GM18907 (cell line): ENCODE results near the gene SPATA17.

Experiments used
- ATAC-seq: cut with Tn5 transposase; IDR thresholded peaks from one replicate; pipeline ENCODE4 v1.9.1; 2021; ENCODE audit warnings: mild to moderate bottlenecking, moderate library complexity; ENCODE audit not compliant: unreplicated experiment

SPATA17 gene

DNA sequence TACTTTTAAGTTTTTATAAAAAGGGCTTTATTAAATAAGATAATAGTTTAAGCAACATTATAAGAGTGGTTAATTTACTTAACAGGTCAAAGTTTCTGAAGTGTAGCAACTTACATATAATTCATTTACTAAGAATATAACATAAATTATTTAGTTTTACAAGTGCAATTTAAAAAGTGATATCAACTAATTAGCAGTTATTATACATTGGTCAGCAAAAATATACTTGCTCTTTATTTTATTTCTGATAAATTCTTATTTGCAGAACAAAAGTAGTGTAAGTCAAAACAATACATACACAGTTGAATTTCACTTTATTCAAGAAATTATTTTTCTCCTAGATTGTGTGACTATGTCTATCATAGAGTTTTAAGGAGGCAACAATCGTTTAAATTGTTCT is 215.6 kb downstream of the SPATA17 start:
- ATAC-seq, result no peak

DNA sequence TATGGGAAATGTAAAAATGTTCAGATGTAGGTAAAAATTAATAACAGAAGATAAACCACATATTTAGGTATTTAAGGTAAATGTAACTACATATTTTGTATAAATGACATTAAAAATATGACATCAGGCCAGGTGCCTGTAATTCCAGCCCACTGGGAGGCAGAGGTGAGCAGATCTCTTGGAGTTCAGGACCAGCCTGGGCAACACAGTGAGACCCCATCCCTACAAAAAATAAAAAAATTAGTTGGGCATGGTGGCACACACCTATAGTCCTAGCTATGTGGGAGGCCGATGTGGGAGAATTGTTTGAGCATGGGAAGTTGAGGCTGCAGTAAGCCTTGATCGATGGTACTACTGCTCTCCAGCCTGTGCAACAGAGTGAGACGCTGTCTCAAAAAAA is 216.5 kb downstream of the SPATA17 start:
- ATAC-seq, result no peak

DNA sequence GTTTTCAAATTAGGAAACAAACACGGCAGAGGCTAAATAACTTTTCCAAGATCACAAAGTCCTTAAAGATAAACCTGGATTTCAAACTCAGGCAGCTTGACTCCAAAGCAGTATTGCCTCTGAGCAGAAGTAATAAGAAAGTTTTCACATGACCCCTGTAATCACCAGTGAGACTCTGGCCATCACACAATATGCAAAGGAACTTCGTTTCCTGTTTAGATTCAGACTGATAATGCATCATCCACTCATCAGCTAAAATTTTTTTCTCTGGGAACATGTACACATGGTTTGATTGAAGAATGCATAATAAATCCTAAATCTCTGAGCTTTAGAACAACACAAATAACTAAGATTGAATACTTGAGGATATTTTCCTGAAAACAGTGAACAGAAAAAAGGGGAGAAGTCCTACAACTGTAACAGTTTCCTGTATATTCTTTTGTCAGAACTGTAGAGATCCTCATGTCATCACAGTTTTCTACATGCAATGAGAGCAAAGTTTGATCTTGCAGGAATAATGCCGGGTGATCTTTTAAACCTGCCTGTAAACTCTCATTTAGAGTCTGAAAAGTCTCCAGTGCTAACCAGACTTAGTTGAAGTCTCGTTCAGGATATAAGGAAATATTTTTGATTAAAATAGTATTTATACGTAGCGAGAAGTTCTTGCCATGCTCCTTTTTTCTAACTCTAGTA is 225.3 kb downstream of the SPATA17 start:
- ATAC-seq, result no peak

DNA sequence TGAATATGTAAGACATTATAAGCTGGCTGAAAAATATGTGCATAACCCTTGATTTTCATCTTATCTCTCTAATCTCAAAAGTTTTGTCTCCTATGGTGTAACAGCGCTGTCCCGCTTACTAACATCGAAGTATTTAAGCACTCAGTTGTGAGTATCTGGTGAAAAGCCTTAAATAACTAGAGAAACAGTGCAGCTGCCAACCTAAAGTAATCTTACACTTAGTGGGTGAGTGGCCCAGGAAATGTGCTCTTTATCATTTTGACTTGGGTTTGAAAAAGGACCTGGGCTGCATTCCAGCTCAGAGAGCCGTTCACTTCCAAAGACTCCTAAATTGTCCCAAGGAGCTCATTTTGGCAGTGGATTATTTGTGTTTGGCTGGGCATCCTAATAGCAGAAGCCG is 225.9 kb downstream of the SPATA17 start:
- ATAC-seq, result no peak

DNA sequence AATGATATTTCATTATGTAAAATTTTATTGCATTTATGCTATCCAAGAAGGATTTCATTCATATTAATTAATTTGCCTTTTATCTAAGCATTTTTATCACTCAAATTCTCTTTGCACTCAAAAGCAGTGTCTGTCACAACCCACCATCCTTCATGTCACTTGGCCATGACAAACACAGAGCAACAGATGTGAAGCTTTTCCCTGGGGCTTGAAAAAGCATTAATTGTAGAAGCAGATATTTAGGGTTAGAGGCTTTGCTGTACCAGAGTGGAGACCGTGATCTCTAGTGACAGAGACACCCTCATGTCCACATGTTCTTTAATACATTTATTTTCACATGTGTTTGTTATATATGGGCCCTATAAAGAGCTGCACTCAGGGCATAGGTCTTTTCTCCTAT is 230.5 kb downstream of the SPATA17 start:
- ATAC-seq, result no peak

DNA sequence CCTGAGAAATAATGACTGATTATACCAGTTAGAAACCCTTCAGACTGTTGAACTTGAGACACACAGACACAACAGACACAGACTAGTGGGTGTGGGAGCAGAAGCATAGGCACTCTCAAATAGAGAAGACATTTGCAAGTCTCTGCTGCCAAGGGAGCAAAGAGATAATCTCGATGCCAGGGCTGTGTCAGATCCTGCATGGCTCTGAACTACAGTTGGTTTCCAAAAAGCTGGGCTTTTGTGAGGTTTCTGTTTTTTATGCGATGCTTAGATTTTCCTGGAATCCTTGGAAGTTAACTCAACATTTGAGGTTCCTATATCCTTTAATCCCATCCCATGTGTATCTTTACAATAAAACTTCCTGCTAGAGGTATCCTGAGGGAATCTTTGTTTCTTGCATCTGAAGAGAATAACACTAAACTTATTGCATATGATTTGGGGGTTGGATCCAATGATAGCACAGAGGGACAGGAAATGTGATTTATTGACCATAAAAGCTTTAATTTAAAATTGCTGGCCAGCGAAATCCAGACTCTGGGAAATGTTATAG is 236.4 kb downstream of the SPATA17 start:
- no peak for ATAC-seq

DNA sequence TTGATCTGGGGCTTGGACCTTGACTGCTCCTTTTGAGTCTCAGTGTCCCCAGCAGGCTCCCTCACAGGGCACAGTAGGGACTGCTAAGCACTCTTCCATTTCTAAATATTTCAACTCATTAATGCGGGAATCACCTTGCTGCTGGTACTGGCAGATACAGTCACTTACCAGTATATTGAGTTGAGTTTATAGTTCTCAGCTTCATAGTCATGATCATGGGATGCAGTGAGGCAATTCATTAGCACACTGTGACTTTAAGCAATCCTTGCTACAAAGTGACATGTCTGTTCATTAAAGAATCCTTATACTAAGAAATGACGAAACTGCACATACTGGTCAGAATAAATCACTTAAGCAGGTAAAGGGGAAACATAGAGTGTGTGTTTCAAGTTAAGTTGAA is 240.8 kb downstream of the SPATA17 start:
- no peak for ATAC-seq

DNA sequence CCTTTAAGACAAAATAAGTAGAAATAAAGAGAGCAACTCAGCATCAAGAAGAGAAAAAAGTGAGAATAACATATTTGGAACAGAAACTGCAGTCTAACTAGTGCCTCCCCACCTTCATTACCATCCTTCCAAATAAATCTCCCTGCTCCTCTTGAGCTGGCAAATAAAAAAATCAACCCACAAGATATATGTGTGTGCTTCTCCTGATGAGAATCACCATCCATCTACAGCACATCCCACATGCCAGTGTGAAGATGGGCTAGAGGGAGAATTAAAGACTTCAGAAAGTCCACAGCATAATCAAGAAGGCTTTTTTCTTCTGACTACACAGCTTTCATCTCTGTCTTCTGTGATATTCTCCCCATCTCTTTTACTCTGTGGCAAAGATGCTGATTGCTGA is 244.1 kb downstream of the SPATA17 start:
- ATAC-seq, result no peak

DNA sequence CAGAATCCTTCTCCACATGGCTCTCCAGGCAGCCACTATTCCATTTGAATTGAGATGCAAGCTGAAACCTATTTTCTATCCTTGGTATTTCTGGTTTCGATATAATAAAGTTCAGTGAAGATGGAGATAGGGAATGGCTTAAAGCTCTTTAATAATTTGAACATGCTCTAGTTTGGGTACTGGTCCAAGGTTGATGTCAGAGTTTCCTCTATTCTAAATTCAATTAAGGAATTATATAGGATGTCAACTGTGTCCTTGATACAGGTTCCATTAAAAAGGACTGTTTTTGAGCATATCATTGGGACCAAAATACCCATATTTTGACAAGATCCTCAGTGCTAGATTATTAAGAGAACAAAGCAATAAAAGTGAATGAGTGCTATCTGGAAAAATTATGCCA is 245.3 kb downstream of the SPATA17 start:
- no peak for ATAC-seq

DNA sequence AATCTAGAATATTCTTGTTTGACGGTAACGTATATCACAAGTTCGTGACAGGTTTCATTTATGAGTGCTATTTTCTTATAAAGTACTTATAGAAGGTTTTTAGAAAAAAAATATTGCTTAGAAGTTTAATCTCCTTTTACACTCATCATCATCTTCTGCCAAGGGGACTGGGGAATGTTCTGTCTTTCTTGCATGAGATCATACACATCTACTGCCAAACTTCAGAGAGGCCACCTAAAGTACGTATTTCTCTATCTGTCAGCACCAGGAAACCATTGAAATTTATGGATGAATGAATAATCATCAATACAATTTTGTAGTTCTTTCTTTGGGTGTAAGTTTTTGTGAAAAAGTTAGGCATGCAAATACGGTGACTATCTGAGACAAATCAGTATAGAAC is 245.8 kb downstream of the SPATA17 start:
- no peak for ATAC-seq

DNA sequence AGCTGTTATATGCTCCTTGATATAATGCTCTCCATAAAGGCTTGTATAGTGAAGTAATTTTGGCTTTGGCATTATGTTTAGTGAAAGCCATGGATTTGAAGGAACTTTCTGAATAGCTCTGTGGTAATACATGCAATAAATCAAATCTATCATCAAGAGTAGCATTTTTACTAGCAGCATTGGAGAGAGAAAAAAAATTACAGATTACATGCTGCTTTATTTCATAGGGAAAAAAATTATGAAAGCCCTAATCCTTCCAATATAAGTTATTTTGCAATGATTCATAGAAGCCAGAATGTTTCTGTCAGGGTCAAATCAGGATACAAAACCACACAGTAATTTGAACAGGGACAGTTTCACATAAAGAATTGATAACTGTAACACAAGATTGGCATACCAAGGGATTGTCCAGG is 250.0 kb downstream of the SPATA17 start:
- ATAC-seq, result no peak

DNA sequence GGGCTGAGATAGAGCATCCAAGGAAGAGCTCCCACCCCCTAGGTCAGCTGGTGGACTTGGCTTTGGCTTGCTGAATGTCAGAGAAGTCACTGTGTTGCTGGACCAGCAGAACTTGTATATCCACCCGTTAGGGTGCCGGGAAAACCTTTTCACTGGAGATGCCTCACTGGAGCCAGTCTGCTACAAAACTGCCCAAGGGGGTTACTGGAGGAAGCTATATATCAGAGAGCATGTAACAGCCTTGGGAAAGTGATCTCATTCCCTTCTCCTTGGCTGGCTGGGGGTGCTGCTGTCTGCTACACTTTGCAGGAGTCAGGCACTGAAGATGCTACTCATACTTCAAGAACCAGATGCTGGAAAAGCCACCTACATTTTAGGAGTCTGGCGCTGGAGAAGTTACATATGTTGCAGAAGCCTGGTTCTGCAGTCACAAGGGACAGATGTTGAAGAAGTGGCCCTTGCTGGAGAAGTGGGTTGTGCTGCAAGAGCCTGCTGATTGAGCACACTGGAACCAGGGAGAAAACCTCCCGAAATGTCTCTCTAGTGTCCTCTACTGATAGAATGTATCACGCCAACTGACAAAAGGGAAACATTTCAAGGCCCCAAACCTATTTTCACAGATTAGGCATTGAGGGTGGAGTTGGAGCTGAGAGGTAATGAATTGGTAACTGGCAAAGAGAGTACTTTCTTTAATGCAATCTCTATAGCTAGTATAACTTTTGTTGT is 250.6 kb downstream of the SPATA17 start:
- no peak for ATAC-seq

DNA sequence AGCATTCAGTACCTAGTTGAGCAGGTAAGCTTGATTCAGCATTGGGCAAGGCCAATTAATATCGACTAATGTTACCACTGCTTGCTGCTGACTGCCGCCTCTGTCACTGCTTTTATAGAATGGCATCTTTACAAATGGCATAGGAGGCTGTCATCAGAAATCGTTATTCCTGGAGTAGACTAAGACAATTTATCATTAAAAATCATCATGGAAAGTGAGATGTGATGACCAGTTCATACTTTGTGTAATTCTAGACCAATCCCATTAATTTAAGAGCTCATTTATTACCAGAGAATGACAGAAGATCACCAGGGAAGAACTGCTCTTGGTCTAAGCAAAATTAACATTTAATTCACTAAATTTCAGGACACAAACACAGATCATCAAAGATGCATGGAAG is 254.0 kb downstream of the SPATA17 start:
- ATAC-seq, result no peak

DNA sequence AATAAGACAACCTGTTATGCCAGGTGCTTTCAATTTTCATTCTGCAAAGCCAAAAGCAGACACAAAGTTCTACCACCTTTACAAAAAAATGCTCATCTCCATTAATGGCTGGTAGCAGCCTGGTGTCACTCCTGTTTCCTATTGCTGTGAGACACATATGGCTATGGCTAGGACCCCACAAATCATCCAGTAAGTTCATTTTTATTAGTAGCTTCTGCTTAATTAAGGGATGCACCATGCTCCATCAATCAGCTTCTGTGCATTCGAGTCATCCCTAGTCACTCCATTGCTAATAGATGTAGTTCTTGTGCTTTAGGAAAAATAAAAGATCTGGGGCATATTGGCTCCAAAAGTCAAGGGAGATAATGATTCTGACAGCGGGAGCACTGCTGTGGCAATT is 257.2 kb downstream of the SPATA17 start:
- ATAC-seq, result no peak

DNA sequence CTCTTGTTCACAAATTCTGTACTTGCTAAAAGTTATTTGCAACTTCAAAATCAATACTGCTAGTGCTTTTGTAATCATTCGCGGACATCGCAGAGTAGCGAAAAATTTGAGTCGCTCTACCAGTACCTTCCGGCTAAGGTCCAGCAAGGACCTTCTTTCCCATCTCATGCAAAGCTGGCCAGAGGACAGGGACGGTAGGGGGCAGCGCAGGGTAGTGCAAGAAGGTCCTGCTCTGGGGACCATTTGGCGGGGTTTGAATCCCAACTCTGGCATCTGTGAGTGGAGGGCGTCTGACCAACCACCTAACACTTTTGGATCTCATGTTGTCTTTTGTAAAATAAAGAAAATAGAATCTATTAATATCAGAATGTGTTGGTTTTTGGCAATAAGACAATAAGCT is 258.3 kb downstream of the SPATA17 start:
- ATAC-seq, result no peak

DNA sequence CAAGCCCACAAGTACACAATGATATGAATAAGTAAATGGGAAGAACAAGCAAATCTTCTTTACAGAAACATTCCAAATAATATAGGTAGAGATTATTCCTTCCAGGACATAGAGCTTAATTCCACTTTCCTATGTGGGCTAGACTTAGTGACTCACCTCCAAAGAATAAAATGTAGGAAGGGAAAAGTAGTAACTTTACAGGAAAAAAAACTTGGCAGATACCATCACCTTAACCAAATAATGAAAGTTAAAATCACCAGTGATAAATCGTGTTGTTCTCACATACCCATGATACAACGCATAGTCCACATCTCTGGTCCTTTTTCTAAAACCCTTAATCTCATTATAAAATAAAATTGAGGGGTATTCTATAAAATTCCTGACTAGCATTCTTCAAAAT is 260.8 kb downstream of the SPATA17 start:
- ATAC-seq, result no peak

DNA sequence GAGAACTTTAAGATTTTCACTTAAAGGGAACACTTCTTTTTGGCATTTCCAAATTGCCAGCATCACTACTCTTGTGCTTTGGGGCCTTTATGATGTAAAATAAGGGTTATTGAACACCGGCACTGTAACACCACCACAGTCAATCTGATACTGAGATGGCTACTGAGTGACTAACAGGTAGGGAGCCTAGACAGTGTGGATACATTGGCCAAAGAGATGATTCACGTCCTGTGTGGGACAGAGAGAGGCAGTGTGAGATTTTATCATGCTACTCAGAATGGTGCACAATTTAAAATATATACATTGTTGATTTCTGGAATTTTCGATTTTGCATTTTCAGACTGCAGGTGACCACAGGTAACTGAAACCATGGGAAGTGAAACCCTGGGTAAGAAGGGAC is 261.6 kb downstream of the SPATA17 start:
- peak; percentile 60 for ATAC-seq

DNA sequence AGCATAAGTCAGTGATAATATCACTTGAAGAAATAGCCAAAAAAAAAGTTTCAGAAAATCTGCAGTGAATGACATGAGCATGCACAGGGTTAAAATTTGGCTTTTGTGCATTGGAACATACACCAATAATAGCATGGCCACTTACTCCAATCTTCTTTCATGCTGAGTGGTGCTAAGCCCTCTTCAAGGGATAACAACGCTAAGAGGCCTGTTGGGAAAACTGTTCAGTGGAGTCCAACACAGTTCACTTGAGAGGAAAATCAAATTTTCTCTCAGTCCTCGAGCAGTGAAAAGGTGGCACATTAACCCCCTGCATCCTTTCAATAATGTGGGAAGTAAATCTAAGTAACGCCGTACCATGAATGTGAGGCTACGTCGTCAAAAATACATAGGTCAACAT is 264.7 kb downstream of the SPATA17 start:
- ATAC-seq, result no peak

DNA sequence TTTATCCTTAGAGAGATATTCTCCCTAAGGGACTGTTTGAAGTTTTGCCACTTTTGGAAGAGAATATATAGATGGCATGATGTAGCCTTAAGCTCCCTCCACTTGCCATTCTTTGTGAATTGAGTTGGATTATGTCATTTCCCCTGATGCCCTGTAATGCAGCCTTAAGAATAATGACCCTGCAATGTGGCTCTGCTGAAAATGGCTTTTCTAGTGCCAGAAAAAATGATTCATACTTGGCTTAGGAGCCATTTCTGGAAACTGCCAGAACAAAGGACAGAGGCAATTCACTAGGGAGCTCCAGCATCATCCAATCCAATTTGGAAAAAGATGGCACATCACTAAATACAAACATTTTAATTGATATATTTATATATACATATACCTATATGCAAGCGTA is 265.3 kb downstream of the SPATA17 start:
- ATAC-seq, result no peak

DNA sequence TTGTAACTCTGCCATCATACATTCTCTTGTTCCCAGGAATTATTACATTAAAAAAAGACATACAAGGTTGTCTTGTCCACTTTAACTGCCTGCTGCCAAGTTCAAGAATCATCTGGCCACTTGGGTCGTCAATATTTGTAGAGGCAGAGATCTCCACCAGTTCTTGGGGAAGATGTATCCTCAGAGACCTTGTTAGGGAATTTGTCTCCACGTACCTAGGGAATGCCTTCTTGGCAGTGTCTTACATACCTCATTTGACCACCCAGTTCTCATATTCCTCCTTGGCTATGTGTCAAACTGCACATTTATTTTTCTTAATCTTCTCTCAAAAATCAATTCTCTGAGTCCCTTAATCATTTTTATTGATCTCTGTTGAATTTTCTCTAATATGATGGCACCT is 266.0 kb downstream of the SPATA17 start:
- ATAC-seq, result no peak

DNA sequence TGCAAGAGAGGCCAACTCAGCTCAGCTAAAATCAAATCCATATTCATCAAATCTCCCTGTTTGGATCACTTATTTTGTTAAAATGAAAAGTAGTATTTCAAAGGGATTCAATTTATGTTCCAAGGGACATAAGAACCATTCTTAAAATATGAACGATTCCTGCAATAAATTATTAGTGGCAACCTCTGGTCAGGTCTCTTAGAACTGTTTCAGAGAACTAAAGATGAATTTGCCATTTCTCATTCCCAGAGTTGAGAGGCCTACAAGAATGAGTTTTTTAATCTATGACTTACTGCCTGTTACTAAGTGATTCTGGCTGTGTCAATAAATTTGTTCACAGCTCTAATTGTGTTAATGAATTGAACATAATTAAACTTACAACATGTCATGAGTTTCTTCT is 268.5 kb downstream of the SPATA17 start:
- ATAC-seq, result no peak

DNA sequence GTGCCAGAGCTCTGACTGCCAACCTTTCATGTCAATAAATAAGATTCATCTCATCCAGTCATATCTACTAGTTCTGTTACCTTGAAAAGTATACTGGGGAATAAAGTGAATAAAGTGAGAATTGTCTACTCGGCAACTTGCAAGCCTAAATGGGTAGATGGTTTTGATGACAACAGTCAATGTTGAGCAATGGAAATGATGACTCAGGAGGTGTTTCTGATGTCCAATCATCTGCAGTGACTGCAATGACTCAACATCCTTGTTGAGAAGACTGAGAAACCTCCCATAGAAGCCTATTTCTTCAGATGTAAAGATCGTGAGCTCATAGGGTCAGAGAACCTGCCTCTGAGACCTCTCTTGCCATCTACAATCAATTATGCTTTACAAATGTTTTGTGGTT is 276.4 kb downstream of the SPATA17 start:
- ATAC-seq, result no peak

DNA sequence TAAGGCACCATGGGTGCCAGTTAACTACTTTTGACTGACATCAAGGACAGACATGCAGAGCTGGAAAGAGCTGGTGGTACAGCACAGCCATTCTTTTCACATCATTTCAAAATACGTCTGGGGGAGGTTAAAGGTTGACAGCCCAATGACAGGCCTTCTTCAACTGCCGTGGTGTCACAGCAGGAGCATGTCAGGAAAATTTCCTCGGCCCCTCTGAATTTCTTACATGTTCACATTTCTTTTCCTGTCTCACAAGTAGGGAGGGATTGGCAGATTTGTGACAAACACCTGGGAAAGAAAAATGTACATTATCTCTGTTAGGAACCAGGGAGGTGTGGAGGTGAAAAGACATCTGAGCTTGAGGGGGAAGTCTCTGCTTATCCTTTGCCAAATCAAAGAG is 279.1 kb downstream of the SPATA17 start:
- no peak for ATAC-seq
